HEK293 (cell line): ENCODE results near the gene CDYL.
"Not testable (repeated sequence)": the region's sequence is repeated elsewhere in the genome, so short reads cannot be mapped to it uniquely, and the experiment has no call there.

Experiments used
- CTCF ChIA-PET: fragments of 350-600 bp; formaldehyde crosslinking; extraction: SDS; loops from one replicate; lab custom pipeline; 2021; ENCODE audit warnings: antibody characterized with exemption; lab: Yijun Ruan, JAX
- POLR2A ChIA-PET: fragments of 300-600 bp; formaldehyde crosslinking; extraction: SDS; loops from one replicate; lab custom pipeline; 2020; ENCODE audit warnings: antibody characterized with exemption, inconsistent platforms; lab: Yijun Ruan, JAX
- H3K27ac ChIP-seq: fragments of 200-500 bp; sonication (Bioruptor generic); 2 replicates; pipeline ENCODE4 v1.5.1; 2014; ENCODE audit warnings: low read depth, low read length, control low read depth, inconsistent platforms; ENCODE audit errors: extremely low read depth
- H3K36me3 ChIP-seq, 2 experiments: fragments of 200-500 bp in 1 of 2; sonication (Bioruptor generic) in 1 of 2; 1 replicate in 1 of 2; 2 replicates in 1 of 2; pipeline ENCODE4 v1.5.1; 2014 to 2017; ENCODE audit warnings: inconsistent platforms in 2 of 2, low read length in 2 of 2; ENCODE audit not compliant: control insufficient read depth in 2 of 2, insufficient read depth in 1 of 2
- H3K4me1 ChIP-seq: fragments of 200-500 bp; sonication (Bioruptor generic); 2 replicates; pipeline ENCODE4 v1.5.1; 2014; ENCODE audit warnings: mild to moderate bottlenecking, low read length, inconsistent platforms; ENCODE audit not compliant: control insufficient read depth, insufficient read depth
- H3K4me3 ChIP-seq: 2 replicates; pipeline ENCODE4 v1.5.1; 2011; ENCODE audit warnings: low read depth, mild to moderate bottlenecking, control low read depth, low read length, moderate library complexity
- H3K9me3 ChIP-seq: fragments of 200-500 bp; sonication (Bioruptor generic); 2 replicates; pipeline ENCODE4 v1.5.1; 2014; ENCODE audit warnings: low read depth, low read length, inconsistent platforms; ENCODE audit not compliant: control insufficient read depth, insufficient read depth
- SCRT1 ChIP-seq: fragments of 450-650 bp; formaldehyde crosslinking; IDR thresholded peaks from 2 replicates; pipeline ENCODE4 v1.5.1; 2016; ENCODE audit warnings: missing biosample characterization, missing genetic modification characterization, borderline replicate concordance
- ZNF121 ChIP-seq: fragments of 450-650 bp; formaldehyde crosslinking; IDR thresholded peaks from 2 replicates; pipeline ENCODE4 v1.5.1; 2016; ENCODE audit warnings: missing biosample characterization, missing genetic modification characterization
- ZNF561 ChIP-seq: fragments of 450-650 bp; IDR thresholded peaks from 2 replicates; pipeline ENCODE4 v1.5.1; 2018; ENCODE audit warnings: missing biosample characterization, missing genetic modification characterization, borderline replicate concordance
- ZNF610 ChIP-seq: fragments of 450-650 bp; formaldehyde crosslinking; IDR thresholded peaks from 2 replicates; pipeline ENCODE4 v1.5.1; 2016; ENCODE audit warnings: missing biosample characterization, missing genetic modification characterization, borderline replicate concordance

CDYL gene

GRCh38 chr6:5003604-5004372, 227.6 kb downstream of the CDYL start, which contains the start of gene RPP40 (continued):
- TF ChIP-seq ZNF610, result 0 out of 2 replicates have a peak, but pooled peaks have one; percentile 41

GRCh38 chr6:5004373-5005037, 228.3 kb downstream of the CDYL start:
- Histone ChIP-seq H3K27ac (peak overlapping the region; percentile 35; the same call in 1 of the 2 replicates), H3K4me3 (peak overlapping the region; percentile 85), H3K4me1 (no peaks in the 10 kb centered on the region), H3K9me3 (no peaks in the 10 kb centered on the region), H3K36me3 (peaks cover 0 to 13% of the 10 kb centered on the region in 2 experiments; a peak in 1 of 3 replicates)
- TF ChIP-seq SCRT1 (tag by site-specific recombination) (no peak), ZNF561 (tag by site-specific recombination) (0 out of 2 replicates have a peak, but pooled peaks have one; percentile 36)
- ChIA-PET POLR2A (no interaction called here), CTCF (interaction anchor here (0.6 to 2.0 kb wide), 9 partner anchors 11 to 392 kb away, joined by 3 to 7 read pairs (median 4); no protein-coding TSS in a partner anchor)

GRCh38 chr6:5005038-5005433, 228.8 kb downstream of the CDYL start:
- POLR2A ChIA-PET, H3K27ac ChIP-seq, H3K9me3 ChIP-seq: not testable (repeated sequence)
- H3K36me3 ChIP-seq, result peaks cover 0 to 13% of the 10 kb centered on the region in 2 experiments; a peak in 1 of 3 replicates
- peak; percentile 89 for TF ChIP-seq ZNF121 (tag by site-specific recombination)
- TF ChIP-seq, all 188 proteins: peak for 1; not testable (repeated sequence) for 187
- H3K4me3 ChIP-seq, H3K4me1 ChIP-seq: not testable (repeated sequence)
- CTCF ChIA-PET, result interaction anchor here (0.7 to 1.3 kb wide), 4 partner anchors 25 to 704 kb away, joined by 3 to 5 read pairs (median 4); no protein-coding TSS in a partner anchor
